NCI-H2029 (cell line): ENCODE results near the gene ATXN7.

Experiments
- DNase-seq: peaks from one replicate; lab custom pipeline; 2025; lab: John Stamatoyannopoulos, UW

The ATXN7 gene

DNA sequence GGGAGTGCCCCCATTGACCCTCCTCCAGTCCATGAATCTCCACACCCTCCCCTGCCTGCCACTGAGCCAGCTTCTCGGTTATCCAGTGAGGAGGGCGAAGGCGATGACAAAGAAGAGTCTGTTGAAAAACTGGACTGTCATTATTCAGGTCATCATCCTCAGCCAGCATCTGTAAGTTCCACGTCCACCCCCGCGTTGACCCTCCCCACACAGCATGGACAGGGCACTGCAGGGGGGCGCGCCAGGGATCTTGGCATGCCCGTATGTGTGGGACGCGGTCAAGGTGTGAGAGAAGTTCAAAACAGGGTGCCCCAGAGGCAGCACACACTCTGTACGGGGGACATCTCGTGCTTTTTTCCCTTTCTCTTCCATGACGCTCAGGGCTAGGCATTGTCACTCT, 126.5 kb downstream of the ATXN7 start:
- no peak for DNase-seq

- DNase-seq = no peak
Observed at GRCh38 chr3:63990733-63991132, 127.1 kb downstream of the ATXN7 start.

- no peak for DNase-seq
Observed at GRCh38 chr3:63991666-63992065, 128.0 kb downstream of the ATXN7 start.

GRCh38 chr3:63992516-63993209, 129.0 kb downstream of the ATXN7 start:
- DNase-seq = no peak

DNA sequence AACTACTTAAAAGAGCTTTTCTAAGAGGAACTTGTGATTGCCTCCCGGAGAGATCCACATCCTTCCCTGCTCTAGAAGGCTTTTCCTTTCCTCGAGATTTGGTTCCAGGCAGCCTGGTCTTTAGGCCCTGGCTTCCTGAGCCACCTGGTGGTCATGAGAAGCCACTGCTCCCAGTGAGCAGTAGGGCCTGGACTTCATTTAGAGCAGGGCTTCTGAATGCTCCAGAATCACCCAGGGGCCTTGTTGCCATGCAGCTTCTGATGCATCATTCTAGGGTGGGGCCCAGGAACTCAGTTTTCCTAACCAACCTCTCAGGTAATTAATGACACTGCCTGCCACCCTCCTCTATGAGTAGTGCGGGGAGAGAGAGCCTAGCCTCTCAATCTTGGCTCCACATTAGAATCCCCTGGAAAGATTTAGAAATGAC, 130.0 kb downstream of the ATXN7 start:
- DNase-seq = peak; percentile 6

- DNase-seq = no peak
Observed at GRCh38 chr3:63995086-63995485, 131.4 kb downstream of the ATXN7 start.

DNA sequence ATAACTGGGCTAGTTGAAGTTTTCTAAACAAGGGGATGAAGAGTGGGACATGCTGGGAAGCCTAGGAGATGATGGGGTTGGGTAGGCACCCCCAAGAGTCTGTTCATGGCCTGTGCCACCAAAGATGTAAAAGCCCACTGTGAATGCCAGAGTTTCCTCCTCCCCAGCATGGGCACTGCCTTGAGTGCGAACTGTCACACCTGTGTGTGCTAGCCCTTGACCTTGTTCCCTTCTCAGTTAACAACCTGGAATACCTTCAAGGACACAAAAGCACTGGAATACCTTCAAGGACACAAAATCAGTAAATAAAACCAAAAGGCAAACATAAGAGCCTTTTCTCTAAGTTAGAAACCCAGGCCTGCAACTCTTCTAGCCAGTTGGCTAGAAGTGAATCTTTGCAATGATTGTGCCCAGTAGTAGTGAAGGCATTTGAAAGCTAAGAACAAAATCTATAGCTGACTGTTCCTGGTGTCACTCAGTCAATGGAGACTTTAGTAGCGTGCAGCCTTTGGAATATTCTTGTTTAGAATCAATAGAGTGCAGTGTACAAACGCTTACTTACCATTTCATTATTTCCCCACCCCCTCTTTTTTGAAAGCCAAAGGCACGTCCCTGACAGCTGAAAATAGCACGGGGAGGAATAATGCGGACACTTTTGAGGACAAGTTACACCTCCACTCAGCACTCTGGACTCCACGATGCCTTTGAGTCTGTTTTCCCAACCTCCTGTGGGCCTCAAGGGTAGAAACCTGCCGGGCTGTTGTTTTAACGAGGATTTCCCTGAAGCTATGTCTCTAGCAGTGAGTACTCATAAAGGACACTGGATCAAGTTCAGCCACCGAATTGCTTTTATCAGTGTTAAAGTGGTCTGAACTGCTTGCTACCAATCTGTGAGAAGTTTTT, 135.4 kb downstream of the ATXN7 start:
- DNase-seq = no peak

DNA sequence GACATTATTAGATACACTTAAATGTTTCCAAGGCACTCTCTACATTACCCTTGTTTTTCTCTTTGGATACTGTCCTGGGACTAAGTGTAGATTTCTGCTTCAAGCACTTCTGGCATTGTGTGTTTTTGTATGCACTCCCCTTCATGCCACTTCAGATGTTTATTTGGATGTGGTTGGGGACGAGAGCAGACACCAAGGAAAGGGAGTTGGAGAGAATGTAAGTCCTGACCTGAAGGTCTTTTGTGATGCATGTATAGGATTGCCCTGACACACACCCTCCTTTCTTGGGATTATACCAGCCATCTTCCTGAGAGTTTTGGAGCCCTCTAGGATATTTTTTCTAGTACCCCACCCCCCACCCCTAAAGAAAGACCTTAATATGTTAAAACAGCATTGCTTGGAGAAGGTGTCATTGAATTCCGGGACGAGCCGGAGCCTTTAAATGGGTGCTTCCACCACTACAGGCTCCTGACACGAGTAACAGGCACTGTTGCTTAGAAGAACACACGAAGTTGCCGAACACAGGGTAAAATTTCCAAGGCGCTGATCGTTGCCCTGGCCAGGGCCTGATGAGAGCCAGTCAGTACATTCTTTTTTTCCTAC, 136.9 kb downstream of the ATXN7 start:
- DNase-seq = peak; percentile 16

DNA sequence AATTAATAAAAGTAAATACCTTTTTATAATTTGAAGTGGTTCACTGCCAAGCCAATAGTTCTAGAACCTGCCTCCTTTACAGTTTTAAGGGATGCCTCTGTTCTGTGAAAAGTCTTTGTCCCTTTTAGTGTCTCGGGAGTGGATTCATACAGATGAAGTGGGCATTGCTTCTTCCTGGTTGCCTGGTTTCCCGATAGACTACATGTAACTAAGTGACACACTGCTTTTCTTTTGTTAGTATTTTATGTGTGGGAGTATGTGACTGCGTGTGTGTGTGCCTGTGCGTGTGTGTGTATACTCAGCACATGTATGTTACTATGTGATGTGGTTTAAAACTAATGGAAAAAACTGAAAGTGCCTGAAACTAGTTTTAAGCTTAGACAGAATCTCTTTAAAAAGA, 138.6 kb downstream of the ATXN7 start:
- no peak for DNase-seq

- no peak for DNase-seq
Observed at GRCh38 chr3:64003589-64003988, 139.9 kb downstream of the ATXN7 start.

DNA sequence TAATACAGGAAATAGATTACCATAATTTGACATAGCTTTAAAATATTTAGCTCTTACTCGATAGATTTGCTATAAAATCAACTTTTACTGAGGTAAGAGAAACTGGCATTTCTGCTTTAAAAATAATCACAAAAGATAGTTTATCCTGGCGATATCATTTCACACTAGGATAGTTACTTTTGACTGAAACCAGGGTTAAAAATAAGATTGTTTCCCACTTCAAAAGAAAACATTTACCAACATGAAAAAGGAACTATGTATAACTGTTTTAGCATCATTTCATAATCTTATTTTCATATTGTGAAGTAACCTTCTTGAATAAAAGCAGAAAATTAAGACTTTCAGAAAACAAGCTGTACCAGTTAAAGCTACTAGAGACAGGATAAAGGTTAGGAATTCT, 144.3 kb downstream of the ATXN7 start:
- DNase-seq = no peak

DNA sequence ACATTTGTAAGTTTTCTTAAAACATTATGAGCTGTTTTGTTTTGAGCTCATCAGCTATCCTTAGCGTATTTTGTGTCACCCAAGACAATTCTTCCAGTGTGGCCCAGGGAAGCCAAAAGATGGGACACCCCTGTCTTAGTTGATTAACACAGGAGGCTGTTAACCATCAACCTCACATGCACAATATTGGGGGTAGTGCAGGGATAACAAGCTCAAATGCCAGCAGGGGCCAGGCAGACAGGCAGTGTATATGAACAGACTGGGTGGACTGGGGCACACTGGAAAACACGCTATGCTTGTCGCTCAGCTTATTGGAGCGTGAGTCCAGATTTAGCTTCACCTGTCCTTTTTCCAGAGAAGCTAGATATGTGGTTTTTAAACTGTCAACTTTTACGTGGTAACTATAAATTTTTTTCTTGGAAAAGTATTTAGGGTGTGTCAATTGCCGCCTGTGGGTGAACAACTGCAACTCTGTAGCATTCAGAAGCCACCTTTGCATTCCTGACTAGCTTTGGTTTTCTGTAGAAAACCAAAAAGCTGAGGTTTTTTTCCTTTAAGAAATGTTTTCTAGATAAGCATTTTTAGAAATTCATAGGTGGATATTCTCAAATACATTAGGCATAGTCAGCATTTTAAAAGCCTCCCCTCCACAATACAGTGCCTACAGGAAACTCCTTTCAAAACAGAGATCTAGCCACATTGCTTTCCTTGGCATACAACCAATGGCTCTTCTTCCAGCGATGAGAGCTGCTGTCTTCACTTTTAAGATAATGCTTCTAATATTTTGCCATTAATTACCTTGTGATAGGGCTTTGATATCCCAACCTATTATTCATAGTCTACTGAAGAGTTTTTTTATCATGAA, 145.1 kb downstream of the ATXN7 start:
- DNase-seq = no peak

DNA sequence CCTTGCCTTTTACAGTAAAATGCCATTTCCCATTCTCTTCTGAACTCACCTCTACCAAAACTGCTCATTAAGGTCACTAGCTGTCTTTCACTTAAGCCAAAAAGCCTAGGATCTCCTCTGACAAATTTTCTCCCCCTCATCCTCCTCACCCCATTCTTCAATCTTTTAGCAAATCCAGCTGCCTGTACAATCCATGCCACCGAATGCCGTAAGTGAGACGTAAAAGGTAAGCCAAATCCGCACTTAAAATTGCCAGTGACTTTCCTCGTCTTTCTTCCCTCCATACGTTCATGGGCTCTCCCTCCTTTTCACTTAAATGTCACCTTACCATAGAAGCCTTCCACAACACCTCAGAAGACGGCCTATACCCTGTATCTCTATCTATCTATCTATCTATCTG, 145.9 kb downstream of the ATXN7 start:
- DNase-seq = no peak

- DNase-seq = no peak
Observed at GRCh38 chr3:64010199-64010598, 146.5 kb downstream of the ATXN7 start.

- DNase-seq = no peak
Observed at GRCh38 chr3:64011685-64012084, 148.0 kb downstream of the ATXN7 start.

DNA sequence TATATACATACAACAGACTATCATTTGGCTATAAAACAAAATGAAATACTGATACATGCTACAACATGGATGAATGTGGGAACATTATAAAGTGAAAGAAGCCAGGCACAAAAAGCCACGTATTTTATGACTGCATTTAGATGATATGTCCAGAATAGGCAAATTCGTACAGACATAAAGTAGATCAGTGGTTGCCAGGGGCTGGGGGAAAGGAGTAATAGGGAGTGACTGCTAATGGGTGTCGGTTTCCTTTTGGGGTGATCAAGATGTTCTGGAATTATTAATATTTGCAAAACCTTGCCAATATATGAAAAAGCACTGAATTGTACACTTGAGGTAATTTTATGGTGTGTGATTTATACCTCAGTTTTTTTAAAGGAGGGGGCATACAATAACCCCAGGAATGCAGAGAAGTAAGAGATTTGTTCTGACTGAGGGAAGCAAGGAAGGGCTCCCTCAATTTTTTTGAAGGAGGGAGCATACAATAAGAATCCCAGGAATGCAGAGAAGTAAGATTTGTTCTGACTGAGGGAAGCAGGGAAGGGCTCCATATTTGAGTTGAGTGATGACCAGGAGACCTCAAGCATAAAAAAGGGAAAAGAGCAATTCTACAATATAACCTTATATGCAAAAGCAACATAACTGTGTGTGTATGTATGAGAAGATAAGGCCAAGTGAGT, 153.4 kb downstream of the ATXN7 start:
- DNase-seq = no peak

- no peak for DNase-seq
Observed at GRCh38 chr3:64019271-64019670, 155.6 kb downstream of the ATXN7 start.

DNA sequence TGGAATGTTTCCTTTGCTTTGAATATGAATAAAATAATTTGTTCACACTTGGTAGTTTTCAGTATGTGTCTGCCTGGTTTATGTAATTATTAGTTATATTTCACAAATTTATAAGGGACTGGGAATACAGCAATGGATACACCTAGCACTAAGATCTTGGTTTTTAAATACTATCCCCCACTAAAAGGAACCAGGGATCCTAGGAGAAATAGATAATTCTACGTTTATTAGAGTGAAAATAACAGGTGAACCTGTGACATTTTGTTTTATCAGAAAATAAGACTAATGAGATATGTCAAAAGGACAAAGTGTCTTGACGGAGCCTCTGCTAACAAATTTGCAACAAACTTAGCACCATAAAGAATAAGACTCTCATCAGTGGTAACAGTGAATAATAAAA, 156.2 kb downstream of the ATXN7 start:
- no peak for DNase-seq

- DNase-seq = no peak
Observed at GRCh38 chr3:64021922-64022321, 158.3 kb downstream of the ATXN7 start.

DNA sequence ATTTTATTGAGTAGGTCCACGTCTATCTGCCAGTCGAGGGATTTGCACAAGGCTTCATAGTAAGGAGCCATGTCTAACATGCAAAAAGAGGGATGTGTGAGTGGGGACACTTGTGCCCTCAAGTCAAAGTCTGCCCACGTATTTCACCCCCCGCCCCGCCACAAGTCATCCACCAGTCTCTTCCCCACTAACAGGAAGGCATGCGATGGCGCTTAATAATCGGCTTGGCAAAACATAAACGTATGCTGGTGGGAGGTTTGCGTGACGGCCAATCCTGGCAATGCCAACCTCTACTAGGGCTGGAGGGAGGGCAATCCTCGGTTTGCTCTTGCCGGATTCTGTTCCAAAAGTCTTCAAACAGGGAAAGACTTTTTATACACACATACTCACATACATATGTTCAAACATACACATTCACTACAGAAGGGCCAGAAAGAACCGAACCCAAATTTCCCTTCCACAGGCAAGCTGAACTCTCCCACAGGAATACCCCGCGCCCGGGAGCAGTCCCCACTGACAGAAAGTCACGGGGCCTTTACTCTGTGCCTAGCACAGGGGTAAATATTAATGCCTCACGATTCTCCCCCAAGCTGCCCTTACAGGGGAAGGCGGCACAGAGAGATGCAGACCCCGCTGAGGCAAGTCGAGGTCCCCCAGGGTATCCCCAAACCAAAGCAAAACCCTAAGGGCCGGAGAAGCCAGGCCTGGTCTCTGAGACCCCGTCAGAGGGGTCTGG, 159.0 kb downstream of the ATXN7 start:
- no peak for DNase-seq
